Stimulated activated CD4-positive, alpha-beta T cell treated with anti-CD3 and anti-CD28 coated beads, Interleukin-12 subunit alpha, Interleukin-12 subunit beta, amount 100 ng/mL, for 48 hours (primary cell): ENCODE data around the gene NOM1.

Experiments
- DNase-seq, 3 donors: peaks; one replicate each; pipeline ENCODE4 v3.0.0-alpha.2; 2020; ENCODE audit warnings: low read depth in 2 of 3, low spot score in 1 of 3

NOM1 gene

DNA sequence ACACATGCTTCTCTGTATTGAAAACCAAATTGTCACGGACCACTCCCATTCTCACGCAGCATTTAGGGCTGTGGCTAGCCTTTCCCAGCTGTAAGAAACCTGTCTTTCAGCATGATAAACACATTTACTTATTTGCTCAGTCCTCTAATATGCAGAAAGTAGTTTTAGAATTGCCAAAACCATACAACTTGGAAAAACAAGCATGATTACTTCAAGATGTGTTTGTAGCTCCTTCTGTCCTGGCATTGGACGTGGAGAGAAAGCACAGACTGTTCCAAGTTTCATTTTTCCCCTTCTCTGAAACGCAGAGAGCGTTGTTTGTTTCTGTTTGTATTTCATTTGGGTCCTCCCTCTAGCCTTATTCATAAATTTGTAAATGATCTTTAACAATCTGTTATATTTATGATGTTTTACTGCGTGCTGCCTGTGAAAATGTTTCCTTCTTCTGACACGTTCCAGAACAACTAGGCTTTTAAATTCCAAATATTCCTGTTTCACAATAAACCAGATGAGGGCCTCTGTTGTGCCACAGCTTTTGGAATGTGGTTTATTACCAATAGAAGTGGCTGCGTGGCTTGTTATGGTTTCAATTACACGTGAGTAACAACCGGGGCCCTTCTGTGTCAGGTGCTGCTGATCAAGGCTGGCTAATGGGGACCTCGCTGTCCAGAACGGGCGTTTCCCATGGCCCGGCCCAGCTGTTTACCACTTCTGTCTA, 34.8 kb downstream of the NOM1 start:
- DNase-seq: no peak

DNA sequence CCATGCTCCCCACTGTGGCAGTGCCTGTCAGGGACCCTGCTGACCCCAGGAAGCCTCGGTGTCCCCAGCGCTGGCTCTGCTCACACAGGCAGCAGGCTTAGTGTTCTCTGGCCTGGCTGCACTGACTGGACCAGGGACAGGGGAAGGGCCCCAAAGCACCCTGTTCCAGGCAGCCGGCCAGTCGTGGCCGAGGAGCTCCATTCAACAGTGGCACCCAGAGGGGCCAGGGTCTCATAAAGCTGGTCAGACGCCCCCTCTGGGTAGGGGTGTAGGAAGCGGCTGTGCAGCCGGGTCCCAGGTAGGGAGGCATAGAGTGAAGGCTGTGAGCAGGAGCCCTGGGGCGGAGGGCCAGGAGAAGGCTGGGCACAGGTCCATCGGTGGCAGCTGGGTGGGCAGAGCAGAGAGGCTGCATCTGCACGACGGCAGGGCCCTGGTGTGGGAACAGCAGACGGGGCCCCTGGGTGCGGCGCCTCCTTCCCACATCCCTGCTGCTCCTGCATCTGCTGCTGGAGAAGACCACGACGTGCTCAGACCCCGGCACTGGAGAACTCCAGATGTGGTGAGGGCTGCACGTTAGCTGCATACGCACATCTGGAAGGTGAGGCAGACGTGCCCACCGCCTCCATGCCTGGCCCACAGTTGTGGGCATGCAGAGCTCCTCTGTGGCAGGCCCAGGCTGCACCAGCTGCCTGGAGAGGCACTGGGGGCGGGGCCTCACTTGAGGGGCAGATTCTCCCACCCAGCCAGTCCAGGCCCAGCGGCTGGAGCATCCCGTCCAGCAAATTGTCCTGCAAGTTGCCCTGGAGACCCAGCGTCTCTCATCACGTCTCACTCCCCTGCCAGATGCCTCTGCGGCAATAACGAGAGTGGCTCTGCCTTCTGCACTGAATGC, 35.8 kb downstream of the NOM1 start:
- no peak for DNase-seq

DNA sequence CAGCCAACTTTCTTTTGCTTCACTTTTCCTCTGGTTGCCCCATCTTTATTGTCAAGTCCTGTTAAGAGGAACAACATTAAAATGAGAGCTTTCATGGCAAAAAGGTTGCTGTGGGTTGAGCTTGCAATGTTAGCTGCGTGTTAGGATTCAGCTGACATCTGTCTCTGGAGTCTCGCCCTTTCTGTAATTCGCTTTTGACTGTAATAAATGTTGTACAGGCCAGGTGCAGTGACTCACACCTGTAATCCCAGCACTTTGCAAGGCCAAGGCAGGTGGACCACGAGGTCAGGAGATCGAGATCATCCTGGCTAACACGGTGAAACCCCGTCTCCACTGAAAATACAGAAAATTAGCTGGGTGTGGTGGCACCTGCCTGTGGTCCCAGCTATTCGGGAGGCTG, 36.9 kb downstream of the NOM1 start:
- DNase-seq: no peak

DNA sequence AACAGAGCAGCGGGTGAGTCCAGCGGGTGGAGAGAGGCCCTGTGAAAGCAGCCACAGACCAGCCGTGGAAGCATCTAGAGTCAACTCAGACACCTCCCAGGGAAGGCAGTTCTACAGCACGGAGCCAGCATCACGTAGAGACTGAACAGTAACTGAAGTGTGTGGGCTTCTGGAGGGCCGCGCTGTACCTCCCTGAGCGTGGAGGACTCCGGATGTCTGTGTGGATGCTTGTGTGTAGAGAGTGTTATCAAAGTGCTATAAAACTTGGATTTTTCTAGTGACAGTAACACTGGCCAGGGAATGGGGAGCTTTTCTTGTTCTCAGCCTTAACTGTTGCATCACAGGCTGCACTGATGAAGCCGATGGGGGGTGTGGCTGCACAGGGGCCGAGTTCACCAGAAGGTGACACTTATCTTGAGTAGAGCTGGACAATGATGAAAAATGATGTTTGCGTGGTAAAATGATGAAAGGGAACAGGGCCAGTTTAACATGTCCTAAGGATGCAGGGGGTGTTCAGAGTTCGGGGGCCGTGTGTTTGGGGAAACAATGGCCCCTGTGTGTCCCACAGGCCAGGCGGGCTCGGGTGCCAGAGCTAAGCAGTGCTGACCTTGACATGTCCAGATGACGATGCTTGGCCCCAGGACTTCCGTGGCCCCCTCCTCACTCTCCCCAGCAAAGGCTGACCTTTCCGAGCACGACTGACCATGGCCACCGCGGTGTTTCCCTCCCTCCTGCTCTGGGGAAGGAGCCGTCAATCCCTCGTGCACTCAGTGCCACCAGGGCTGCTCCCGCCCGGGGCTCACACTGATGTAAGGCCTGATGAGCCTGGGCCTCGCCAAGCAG, 39.1 kb downstream of the NOM1 start:
- no peak for DNase-seq

DNA sequence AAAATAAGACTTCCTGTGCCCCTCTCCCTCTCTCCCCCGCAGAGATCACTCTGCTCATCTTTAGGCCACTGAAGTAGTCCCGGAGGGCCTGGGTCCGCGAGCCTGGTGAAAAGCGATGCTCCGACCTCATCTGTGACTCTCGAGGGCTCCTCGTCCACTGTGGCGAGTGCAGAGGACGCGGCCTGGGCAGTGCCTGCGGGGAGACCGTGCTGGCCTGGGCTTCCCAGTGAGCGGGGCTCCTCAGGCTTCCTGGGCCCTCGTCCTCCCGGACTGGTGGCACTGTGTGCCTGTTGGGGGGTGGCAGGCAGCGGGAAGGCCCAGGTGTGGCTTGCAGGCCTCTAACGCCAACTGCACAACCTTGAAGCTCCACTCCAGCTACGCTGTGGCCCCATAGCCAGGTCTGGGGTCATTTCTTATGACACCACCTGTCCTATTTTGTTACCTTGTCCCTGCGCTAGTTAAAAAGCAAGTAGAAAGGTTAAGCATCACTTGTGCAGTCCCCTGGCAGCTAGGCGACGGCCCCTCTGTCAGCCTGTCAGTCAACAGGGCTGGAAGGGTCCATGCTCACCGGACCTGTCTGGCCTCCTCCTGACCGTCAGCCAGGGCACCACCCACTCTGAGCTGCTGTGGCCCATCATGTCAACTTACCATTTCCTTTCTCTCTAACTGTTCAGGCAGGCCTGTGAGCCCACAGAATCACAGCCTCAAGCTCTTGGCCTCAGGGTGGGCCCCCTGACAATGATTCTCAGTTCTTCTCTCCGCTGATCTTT, 40.4 kb downstream of the NOM1 start:
- no peak for DNase-seq

DNA sequence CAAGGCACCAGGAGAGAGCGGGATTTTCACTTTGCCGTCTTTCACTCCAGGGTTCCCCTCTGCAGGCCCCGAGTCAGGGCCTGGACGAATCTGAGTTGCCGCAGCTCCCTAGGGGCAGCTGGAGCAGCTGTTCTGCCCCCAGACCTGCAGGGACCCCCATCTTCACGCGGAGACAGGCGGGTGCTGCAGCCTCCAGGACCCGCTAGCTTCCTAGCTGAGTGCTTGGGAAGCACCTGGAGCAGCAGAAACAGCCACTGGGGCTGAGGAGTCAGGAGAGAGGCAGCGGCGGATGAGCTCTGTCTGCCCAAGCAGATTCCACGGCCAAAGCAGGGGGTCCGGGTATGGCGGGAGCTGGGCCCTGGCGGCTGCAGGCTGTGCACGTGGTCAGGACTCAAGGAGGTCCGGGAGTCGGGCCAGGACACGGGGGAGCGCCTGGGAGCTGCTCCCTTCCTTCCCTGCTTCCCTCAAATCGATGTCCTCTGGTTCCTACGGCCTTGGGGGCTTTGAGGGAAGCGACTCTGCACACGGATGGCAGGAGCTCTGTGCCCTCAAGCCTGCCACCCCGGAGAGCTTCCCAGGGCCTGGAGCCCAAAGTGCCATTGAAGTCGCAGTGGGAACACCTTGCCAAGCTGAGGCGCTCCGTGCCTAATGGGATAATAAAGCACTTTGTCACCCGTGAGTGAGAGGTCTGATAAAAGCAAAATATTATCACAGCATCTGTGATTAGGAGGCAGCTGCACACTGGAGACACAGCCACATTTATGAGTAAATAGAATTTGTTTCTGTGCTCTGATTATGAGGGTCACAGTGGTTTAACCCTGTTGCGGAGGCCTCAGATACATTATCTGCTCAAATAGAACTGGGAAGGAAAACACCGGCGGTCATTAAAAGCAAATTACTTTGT, 43.8 kb downstream of the NOM1 start:
- DNase-seq: no peak

DNA sequence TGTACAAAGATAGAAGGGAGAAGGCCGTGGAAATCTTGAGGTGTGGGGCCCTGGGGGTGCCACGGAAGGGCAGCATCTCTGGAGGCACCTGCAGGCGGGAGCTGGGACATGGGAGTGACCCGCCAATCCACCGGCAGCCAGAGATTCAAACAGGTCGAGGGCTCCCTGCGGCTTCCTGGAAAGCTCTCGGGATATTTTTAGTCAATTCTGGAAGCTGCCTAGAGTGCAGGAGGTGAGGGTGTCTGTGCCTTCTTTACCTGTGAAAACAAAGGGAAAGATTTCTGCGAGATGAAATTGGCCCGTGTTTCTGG, 44.4 kb downstream of the NOM1 start:
- no peak for DNase-seq

DNA sequence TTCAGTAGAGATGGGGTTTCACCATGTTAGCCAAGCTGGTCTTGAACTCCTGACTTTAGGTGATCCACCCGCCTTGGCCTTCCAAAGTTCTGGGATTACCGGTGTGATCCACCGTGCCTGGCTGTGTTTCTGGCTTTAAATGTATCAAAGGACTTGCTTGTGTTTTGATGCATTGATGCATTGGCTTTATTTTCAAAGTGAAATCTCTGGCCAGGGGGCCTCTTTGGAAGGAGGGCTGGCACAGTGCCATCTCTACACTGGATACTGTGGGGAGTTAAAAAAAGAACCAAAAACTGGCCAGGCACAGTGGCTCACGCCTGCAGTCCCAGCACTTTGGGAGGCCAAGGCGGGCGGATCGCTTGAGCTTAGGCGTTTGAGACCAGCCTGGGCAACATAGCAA, 44.9 kb downstream of the NOM1 start:
- no peak for DNase-seq

DNA sequence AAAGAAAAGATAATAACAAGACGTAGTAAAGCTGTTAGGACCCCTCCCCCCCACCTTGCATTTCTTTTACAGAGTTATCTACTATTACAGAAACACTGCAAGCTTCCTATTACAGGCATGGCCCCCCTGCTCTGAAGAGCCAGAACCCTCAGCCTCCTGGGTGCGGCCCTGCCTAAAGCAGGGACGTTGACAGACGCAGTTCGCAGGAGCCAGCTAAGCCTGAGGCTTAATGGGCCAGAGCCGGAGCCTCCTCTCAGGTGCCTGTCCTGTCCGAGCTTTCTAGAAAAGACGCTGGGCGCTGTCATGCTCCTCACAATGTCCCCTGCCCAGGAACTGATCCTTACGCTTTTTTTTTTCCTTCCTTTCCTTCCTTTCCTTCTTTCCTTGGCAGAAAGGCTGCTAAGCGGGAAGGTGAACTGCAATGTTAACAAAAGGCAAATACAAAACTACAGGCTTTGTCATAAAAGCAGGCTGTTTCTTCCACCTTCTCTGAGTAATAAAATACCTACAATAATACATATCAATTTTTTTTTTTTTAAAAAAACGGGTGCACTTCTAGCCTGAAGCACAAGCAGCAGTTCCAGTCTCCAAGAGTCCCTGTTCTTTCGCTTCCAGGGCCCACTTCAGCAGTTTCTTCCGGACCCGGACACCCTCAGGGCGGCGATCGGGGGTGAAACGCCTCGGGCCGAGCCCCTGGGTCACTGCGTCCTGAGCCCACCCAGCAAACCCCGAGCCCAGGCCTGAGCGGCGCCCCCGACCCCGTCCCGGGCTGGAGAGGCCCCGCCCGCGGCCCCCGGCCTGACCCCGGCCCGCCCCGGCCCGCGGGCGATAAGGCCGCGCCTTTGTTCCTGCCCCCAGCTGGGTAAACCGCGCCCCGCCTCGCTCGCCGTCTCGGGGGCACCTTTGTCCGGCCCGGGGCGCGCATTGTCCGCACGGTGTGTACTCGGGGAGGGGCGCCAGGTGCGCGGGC, 49.8 kb downstream of the NOM1 start:
- DNase-seq: no peak

DNA sequence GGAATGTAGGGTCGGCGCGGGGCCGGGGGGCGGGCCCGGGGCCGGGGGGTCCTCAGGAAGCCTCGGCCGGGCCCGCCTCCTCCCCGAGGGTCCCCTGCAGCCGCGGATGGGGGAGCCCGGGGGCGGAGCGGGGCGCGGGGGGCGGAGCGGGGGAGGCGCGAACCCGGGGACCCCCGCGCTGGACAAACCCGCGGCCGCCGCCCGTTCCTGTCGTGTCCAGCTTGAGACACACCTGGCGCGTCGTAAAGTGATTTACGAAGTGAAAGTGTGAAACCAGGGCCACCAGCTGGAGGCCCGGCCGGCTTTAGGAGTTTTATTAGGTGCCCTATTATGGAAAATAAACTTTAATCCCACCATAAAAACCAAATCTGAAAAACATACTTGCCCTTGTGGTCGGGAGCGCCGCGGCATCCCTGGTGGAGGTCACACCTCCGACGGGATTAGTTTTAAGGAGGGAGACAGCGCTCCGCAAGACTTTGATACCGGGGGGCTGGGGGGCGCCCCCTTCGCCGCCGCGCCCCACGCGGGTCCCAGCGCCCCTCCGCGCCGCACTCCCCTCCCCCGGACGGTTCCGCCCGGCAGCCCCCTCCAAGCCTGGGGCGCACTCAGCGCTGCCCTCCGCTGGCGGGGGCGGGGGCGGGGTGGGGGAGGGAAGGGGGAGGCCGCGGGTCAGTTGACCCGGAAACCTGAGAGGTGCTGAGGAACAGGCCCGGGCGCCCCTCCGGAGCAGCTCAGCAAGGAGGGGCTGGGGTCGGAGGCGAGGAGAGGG, 50.6 kb downstream of the NOM1 start:
- DNase-seq: no peak

DNA sequence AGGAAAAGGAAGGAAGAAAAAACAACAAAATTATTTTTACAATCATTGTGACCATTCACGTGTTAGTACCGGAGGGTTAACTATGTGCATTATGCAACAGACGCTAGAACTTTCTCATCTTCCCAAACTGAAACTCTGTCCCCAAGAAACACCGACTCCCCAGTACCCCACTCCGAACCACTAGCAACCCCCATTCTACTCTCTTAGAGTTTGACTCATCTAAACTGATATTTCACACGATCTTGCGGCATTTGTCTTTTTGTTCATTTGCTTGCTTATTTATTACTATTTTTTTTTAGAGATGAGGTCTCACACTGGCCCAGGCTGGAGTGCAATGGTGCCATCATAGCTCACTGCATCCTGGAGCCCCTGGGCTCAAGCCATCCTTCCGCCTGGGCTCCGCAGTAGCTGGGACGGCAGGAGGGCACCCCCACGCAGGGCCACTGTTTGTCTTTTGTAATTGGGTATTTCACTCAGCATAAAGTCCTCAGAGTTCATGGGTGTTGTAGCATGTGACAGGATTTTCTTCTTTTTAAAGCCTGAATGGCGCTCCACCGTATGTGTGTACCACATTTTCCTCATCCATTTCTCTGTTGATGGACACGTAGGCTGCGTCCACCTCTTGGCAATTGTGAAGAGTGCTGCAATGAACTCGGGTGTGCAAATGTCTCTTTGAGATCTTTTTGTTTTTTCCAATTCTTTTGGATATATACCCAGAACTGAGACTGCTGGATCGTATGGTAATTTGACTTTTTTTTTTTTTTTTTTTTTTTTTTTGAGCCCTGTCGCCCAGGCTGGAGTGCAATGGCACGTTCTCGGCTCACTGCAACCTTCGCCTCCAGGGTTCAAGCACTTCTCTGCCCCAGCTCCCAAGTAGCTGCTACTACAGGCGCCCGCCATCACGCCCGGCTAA, 51.5 kb downstream of the NOM1 start:
- no peak for DNase-seq

DNA sequence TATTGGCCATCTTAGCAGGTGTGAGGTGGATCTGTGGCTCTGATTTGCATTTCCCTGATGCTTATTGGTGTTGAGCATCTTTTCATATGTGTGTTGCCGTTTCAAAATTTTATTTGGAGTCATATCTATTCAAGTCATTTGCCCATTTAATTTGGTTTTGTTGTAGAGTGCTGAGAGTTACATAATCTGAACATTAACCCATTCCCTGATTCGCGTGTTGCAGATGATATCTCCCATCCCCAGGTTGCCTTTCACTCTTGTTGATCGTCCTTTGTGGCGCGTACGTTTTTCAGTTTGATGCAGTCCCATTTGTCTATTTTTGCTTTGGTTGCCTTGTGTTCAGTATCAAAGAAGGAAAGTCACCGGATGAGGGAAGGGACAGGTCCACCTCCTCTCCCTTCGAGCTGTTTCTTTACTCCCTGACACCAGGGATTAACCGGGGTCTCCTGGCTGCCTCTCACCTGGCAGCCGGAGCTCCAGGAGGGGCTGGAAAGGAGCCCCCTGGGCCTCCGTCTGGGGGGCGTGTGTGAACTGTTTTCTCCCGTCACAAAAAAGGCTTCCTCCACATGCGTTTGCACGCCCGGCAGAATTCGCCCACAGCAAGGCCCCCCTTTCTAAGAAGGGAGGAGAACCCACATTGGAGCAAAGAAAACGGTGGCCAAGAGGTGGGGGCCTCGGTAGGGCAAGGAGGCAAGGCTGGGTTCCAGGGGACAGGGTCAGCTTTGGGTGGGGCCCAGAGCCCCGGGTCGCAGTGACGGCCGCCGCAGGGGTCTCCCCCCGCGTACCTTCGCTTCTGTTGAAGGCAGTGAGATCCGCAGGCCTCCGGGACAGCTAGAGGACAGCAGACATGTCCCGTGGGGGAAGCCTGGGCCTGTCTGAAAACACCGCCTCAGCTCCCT, 52.7 kb downstream of the NOM1 start:
- no peak for DNase-seq

DNA sequence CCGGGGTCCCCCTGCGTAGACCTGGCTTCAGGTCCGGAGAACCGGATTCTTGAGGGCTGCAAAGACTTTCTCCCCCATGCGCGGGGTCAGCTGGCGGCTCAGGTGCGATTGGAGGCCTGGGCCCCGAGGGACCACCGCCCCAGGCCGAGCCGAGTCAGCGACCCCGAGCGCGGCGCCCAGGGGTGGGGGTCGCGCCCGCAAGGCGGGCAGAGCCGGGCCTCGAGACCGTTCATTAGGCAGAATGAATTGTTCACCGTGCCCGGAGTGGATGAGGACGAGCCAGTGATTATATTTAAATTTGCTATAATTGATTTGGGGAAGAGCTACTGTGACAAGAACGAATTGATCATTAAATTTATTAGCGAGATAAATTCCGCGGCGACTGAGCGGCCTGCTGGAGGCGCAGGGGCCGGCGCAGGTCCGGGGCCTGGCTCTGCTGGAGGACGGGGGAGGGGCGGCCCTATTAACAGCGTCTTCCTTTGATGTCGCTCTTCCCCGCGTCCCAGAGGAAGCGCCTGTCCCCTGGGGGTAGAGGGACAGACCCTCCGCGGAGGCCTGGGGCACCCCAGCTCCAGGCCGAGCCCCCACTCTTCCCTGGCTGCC, 53.4 kb downstream of the NOM1 start:
- no peak for DNase-seq

DNA sequence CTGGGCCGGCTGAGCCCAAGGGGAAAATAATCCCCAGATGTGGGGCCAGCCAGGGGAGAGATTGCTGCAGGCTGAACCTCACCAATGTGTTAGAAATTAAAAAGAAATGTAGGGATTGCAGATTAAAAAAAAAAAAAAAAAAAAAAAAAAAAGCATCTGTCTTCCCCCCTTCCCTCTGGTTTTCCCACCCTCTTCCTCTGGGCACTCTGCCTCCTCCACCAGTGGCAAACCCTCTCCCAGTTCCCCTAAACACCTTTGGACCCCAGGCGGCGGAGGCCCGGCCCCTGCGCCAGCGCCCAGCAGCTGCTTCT, 53.9 kb downstream of the NOM1 start:
- DNase-seq: no peak

DNA sequence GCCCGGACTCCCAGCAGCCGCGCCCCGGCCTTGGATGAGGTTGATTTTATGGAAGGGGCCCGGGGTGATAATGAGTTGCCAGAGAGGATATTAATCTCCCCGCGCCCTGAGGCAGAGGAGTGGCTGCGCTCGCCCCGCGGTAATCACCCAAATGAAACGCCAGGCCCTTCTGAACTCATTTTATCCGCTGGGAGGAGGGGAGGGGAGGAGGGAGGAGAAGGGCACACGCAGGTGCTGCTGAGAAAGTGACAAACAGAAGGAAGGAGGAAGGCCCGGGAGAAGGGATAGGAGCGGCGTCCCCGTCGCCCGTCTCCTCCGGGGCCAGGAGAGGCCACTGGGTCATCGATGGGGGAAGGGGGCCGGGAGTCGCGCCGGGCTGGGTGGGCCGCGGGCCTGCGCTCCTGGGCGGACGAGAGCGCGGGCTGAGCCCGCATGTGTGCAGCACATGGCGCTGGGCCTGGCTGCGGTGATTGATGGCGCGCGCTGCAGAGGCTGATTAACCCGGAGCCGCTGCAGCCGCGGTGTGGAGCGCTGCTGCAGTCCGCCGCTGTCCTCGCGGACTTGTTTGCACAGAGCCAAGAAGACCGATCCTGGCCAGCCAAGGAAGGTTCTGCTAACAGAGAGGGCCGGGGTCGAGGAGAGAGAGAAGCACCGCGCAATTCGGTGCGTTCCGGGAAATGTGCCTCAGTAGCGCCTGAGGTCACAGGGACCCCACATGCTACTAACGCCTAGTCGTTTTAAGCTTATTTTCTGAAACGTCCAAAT, 54.4 kb downstream of the NOM1 start:
- no peak for DNase-seq
